Measurements from ENCODE around the gene CAMSAP2.

Gene CAMSAP2

DNA sequence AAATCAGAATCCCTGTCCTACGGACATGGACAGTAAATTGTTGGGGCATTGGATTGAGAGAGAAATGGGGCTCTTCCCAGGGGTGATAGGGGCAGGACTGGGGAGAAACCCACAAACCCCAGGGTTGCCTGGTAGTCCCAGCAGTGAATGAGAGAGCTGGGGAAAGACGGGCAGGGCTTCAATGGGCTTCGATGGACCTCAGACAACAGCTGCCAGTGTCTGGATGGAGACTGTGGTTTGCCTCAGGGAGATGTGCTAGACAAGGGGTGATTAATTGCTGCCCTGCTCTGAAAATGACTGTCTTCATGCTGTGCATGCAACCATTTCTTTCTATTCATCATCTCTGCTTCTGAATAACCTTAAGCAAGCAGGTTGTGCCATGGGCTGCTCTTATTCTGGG, 141.5 kb downstream of the CAMSAP2 start:
- no peak for DNase-seq

DNA sequence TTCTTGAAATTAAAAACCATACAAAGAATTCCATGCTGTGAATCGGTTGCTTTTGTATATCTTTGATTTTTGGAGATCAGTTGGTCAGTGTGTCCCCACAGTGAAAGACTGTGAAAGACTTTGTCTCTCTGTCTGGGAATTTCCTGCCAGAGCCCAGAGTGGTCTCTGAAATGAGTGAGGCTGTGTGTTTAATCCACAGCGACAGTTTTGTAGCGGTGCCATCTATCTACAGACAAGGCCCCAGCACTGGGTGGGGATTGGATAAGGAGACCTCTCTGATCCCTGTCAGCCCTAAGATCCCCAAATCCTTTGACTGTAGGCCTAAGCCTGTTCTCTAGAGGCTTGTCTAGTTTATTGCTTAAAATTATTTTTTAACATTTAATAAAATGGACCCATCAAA, 144.4 kb downstream of the CAMSAP2 start:
- DNase-seq = no peak

DNA sequence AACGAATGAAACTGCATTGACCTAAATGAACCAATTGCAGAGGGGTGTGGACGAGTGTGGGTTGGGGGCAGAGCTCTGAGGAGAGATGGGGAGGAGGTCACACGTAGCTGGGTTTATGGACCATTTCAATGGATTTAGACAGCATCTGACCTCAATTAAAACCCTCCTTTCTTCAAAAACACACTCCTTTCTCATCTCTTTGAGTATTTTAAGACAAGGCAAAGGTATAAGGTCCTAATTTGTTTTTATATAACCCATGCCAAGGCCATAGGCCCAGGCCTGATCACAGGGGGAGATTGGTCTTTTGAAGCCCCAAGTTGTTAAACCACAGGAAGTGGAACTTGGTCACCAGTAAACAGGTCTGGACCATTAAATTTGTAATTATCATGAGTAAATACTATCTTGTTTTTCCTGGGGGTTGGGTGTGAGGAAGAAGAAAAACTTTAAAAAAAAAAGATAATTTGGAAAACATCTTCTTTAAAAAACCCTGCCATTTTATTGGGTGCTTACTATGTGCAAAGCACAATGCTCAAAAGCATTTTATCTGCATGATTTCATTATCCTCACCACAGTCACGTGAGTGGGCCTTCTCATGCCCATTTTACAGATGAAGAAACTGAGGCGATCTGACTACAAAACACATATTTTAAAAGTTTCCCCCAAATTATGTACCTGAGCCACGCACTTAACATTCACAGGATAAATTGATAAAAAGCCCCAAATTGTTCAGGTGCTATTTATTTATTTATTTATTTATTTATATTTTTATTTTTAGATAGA, 147.1 kb downstream of the CAMSAP2 start:
- DNase-seq = no peak

DNA sequence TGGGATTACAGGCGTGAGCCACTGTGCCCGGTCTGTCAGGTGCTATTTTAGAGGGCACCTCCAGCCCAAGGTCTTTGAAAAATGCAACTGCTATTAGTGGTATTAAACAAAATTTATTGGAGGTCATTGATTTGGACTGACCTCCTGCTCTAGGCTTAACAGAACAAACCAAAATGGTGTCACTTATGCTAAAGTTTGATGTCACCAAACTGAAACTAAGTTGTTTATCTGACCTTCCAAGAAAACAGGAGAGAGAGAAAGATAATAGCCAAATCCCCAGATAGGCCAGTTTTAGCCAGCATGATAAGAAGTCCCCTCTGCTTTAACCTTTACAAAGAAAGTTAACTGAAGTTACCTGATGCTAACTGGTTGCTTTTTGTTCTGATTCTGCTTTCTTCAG, 147.9 kb downstream of the CAMSAP2 start:
- DNase-seq = no peak

DNA sequence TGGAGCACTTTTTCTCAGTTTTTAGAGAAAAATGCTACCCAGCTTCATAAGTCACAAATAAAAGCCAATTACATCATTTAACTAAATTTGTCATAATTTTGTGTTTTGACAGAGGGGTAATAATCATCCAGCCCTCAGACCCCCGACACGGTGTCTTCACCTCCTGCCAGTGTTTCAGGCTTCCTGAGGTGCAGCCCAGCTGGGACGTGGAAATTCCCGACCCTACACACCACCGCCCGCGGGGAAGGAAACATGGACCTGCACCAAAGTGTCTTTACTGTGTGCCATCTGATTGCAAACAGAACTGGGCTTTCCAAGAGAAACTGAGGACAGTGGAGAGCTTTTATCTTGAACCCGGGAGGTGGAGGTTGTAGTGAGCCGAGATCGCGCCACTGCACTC, 148.3 kb downstream of the CAMSAP2 start:
- DNase-seq = no peak

DNA sequence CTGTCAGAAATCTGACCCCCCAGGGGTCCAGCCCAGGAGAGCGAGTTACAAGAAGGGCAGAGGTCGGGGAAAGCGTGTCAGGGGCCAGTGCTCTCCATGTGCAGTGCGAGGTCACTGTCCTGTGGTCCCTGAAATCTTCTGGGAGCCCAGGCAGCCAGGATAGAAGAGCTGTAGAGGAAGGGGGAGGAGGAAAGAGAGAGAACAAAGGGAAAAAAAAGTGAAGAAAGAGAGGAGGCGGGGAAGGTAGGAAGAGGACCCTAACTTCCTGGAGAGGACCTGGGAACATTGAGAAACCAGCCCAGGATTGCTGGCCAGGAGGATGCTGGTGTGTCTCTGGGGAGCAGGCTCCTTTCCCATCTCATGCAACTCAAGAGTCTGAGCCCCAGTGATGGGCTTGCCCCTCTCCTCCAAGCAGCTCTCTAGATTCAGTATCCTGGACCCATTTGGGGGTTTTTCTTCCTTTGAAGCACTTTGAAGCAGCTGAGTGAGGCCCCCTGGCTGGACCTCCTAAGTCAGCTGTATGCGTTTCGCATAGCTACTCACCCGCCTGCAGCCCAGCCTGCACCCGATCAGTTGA, 149.2 kb downstream of the CAMSAP2 start:
- no peak for DNase-seq

DNA sequence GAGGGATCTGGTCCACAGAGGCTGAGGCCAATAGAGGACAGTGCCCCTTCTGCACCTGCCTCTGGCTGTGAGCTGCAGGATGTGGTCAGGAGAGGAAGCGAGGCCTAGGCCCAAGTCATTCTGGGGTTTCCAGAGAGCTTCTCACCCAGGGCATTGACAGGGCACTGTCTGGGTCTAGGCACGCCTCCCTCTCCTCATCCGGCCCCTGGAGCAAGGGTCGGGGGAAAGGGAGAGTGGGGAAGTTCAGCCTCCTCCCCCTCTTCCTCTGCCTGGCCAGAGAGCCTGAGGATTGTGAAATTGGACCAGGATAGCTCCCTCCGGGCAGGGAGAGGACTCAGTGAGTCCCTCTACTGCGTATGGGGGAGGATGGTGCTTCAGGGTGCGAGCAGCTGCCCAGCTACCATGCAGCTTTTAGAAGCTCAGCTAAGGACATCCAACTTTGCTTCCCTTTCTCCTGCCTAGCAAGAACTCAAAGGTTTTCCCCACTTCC, 149.7 kb downstream of the CAMSAP2 start:
- DNase-seq = no peak

DNA sequence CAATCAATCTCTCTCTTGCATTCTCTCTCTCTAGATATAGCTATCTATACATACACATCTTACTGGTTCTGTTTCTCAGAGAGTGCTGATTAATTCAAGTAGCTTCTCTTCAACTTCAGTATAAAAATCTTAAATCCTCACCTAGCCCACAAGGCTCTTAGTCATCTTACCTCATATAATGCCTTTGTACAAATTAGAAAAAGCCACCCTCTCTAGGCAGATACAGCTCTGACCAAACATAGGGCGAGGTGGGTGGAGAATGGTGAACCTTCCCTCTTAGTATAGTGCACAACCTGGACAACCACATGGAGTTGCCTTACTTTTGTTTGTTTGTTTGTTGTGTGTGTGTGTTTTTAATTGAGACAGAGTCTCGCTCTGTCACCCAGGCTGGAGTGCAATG, 150.9 kb downstream of the CAMSAP2 start:
- no peak for DNase-seq

DNA sequence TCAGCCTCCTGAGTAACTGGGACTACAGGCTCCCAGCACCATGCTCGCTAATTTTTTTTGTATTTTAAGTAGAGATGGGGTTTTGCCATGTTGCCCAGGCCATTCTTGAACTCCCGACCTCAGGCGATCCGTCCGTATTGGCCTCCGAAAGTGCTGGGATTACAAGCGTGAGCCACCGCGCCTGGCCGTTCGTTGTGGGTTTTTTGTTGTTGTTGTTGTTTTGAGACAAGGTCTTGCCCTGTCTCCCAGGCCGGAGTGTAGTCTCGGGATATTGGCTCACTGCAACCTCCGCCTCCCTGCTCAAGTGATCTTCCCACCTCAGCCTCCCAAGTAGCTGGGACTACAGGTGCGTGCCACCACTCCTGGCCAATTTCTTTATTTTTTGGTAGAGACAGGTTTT, 151.3 kb downstream of the CAMSAP2 start:
- DNase-seq = no peak

DNA sequence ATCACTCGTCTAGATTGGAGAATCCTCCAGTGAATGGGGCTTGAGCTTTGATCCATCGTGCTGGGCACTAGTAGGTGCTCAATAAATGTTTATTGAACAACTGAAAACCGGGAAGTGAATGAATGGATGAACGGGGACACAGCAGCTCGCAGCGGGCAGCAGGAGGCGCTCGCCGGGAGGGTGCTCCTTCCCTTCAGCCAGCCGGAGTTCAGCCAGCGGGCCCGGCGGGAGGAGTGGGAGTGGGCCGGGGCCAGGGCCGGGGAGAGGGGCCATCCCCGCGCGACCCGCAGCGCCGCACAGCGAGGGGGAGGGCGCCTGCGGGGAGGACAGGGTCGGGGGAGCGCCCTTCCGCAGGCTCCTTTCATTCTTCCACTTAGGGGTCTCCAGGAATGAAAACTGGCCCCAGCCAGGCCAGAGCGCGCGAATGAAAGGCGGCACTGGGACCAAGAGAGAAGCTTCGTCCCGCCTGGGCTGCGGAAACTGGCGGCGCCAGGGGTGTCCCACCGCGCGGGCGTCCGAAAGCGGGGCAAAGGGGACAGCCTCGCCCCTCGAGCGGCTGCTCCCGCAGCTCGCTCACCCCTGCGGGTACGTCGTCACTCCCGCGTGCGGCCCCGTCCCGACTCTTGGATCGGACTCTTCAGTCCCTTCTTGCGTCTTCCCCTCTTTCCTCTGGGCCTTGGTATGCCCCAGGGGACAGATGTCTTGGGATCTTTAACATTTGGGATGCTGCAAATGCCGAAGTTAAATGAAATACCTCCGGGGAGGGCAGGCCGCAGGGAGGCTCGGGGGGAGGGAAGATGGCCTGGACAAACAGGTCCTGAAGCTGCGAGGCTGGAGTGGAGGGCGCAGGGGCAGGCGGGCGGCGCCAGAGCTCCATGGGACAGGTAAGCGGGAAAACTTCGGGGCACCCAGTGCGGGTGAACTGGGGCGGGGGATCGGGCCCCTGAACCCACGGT, 152.4 kb downstream of the CAMSAP2 start:
- DNase-seq = peak in 28 of 56 donors; percentile 5 to 65 (median 34)

DNA sequence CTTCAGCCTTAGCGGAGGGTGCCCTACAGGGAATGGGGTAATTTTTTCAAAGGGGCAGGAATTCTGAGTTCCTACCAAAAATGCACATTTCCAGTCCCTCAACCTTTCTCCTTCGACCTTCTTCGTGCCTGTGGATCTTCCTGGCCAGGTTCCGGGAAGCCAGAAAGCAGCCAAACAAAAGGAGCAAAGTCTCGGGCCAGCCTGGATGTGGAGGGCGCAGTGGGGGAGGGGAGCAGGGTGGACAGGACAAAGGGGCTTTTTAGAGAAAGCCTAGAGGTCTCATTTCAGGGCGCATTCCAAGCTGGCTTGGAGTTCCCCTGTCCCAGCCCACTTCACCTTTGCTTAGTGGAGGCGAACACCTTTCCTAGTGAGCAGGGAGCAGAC, 153.1 kb downstream of the CAMSAP2 start:
- DNase-seq = peak in 4 of 56 donors; percentile 4 to 28 (median 18)

DNA sequence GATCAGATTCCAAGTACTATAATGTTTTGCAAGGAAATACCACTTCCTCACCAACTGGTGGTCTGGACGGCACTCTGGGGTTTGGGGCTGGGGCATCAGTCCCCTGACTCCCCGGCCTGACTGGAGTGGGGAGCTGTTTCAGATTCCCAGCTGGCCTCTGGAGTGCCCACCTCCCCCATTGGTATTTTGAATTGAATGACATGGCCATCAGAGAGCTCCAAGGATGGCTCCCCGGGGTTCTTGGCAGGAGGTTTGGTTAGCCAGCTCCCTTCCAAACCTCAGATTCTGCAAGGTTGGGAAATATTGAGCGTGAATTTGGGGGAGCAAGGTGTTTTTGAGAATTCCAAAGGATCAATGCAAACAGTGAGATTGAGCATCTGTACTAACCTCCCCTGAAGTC, 153.9 kb downstream of the CAMSAP2 start:
- DNase-seq = no peak

DNA sequence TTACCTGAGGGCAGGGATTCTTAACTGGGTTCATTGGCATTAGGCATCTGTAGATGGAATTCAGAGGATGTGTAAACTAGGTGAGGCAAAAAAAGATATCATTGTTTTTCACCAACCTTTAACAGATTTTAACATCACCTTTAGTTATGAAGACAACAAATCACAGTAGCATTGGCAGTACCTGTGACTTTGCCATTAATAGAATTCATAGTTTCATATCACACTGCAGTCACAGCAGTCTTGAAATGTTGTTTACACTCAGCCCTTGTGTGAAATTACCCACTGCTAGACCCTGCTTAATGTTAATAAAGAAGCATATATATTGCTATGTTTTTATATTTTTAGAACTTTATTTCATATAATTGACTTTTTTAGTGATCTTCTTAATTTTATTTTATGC, 154.3 kb downstream of the CAMSAP2 start:
- DNase-seq = no peak

DNA sequence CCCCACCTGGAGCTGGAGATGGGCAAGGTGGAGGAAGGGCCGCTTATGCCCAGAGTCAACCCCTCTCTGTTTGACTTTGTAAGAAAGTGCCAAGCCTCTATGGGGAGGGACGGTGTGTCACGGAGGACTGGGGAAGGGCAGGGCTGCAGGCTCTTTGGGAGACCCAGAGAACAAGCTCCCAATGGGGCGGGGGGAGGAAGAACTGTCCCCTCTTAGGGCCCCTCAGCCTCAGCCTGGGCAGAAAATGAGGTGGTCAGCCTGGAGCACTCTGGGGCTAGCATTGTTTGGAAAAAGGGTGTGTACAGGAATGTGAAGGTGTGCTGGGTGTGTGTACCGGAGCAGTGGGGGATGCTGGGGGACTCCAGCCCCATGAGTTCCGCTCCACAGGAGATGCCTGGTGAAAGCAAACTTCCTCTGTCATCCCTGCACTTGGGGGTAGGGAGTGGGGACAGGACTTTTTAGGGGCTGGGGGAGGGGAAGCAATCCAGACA, 154.8 kb downstream of the CAMSAP2 start:
- DNase-seq = no peak

DNA sequence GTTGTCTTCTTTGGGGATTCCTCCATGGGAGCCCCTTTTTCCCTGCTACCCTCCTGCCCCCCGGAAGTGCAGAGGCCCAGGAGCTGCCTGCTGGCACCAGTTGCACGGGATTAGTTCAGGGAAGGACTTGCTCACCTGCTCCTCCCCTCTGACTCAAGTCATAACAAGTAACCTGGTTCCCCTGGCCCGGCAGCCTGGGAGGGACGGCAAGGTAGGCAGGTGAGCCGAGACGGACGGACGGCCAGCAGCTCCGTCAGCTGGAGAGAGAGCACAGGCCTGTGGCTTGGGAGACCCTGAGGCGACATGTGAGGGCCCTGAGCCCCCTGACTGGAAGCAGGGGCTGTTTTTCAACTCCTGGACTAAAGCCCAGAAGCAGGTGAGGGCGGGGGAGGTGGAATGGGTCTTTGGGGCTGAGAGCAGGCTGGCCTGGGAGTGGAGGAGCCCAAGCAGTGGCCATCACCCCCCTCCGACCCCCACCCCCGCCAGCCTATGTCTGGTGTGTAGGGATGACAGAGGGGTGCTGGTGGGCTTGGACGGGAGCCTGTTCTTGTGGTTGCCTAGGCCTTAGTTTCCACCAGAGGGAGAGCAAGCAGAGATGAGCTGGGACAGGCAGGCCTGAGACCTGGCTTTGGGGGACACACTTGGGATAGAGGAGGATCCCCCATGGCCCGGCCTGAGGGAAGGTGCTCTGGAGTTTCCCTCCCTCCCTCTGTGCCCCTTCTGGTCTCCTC, 156.2 kb downstream of the CAMSAP2 start, which contains the start of gene INAVA:
INAVA (plus strand) TSS at position 189 of the 731 bp plus-strand sequence. CDS start 3,501 bp downstream, outside the sequence.
- DNase-seq = no peak

DNA sequence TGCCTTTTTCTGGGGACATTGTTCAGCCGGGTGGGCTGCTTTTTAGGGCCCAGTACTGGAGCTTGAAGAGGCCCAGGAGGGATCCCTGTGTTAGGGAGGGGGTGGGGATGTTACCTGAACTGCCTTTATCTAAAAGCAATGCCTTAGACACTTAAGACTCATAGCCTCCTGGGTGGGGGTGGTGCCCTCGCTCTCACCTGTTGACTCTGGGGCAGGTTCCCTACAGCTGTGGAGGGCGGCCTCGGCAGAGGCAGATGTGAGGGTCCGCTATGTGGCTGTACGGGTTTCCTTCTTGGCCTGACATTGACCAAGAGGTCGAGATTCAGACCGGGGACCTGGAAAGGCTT, 156.7 kb downstream of the CAMSAP2 start:
- no peak for DNase-seq

DNA sequence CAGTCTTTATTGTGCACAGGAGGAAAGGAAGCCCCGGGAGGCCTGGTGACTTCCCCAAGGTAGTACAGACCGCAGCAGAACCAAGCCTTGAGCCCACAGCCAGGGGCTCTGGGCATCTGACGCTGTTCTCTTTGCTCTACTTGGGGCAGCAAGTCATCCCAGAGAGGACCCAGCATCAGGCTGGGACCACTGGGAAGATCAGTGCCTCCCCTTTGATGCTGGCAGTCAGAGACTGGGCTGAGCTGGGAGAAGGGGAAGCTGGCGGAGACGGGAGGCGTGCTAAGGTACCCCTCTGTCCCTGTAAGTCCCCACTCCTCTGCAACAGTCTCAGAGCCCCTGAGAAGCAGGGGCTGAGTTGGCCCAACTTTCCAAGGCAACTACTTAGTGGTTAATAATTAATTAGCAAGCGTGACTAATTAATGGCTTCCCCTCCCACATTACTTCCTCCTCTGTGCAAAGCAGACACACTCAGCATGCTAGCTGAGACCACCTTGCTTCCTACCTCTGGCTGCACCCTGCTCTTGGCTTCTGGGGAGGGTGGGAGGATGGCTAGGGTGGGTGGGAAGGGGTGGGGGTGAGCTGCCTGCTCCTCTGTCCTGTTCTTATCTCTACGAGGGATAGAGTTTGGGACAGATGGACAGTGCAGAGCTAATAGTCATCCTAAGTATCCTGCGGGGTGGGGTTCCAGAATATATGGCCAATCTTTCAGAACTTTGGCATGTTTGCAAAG, 157.3 kb downstream of the CAMSAP2 start:
- DNase-seq = no peak

DNA sequence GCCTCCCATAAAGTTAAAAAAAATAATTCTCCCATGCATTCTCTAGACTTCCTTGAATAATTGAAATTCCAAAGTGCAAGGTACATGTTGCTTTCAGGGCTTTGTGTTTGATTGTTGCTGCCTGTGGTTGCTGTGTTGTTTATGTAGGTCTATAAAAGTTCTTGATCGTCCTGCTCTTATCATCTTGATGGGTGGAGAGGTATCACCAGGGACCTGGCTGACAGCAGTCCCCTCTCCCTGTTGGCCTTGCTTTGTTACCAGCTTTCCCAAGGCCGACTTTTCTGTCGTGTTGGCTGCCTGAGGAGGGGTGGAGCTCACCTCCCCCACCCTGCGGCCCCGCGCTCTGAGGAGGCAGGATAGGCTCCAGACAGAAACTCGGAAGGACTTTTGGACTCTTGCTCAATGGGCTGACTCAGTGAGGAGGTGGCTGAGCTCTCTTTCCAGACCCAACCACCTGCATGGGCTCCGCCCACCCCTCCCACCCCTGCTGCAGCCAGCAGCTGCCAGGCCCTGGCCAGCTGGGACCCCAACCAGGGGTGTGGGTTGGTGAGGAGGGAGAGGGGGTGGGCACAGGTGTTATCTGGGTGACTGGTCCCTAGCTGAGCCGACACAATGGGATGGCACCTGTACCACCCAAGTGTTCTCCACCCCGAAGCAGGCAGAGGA, 158.0 kb downstream of the CAMSAP2 start:
- no peak for DNase-seq

DNA sequence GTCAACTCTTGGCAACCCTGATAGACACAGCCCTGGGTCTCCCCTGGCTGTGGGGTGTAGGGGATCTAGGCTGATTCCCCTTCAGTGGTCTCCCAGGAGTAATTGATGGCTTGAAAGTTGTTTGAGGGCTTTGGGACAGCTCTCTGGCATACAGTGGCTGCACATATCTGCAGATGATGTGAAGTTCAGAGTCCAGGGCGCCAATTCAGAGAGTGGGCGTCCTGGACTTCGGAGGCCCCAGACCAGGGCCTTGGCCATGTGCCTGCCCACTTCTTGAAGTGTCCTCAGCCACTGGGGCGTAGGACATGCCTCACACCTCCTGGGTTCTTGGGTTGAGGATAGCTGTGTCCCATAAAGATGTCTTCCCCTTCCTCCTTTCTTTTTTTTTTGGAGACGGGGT, 158.6 kb downstream of the CAMSAP2 start:
- no peak for DNase-seq

DNA sequence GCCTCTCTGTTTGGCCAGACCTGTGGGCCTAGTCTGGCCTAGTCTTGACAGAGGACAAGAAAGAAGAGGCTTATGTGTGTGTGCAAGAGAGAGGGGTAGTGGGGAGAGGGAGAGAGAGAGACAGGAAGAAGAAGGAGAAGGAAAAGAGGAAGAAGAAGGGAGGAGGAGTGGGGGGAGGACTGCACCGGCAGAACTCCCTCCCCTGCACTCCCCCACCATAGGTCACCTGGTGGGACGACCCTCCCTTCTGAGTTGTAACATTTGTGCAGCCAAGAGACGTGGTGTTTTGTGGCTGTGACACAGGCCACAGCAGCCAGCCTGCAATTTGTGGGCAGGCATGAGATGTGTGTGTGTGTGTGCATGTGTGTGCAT, 160.3 kb downstream of the CAMSAP2 start:
- DNase-seq = no peak

All from nucleus accumbens (tissue), 56 donors.